ENCODE measurements around the gene SSBP4.
"Not testable (repeated sequence)": the region's sequence is repeated elsewhere in the genome, so short reads cannot be mapped to it uniquely, and the experiment has no call there.

SSBP4 gene

GRCh38 chr19:18377026-18377425, 42.2 kb upstream of the SSBP4 start:
- H2AFZ ChIP-seq (ENCODE audit: low read depth, low read length, severe bottlenecking) = no peak overlapping the region
- H3K9ac ChIP-seq (ENCODE audit: low read length) = no peak overlapping the region
- H3K79me2 ChIP-seq (ENCODE audit: insufficient read depth, low read length) = no peaks in the 10 kb centered on the region
- H3K4me2 ChIP-seq (ENCODE audit: low read depth, low read length, poor library complexity, severe bottlenecking) = no peak overlapping the region
- no peaks in the 10 kb centered on the region for H3K27me3 ChIP-seq (ENCODE audit: low read length)
- H3K27ac ChIP-seq (ENCODE audit: low read depth, low read length) = no peak overlapping the region
- no peaks in the 10 kb centered on the region for H3K9me3 ChIP-seq (ENCODE audit: insufficient read depth, low read length)
- H3K4me3 ChIP-seq (ENCODE audit: insufficient read depth, low read length, poor library complexity, severe bottlenecking) = no peak overlapping the region
- H3F3A ChIP-seq (ENCODE audit: insufficient read depth) = no peaks in the 10 kb centered on the region
- no peaks in the 10 kb centered on the region for H3K9me2 ChIP-seq (replicated peaks; ENCODE audit: insufficient read depth, low read length)
- H3K36me3 ChIP-seq (ENCODE audit: low read length) = no peaks in the 10 kb centered on the region
- TF ChIP-seq CTCF (IDR thresholded peaks at IDR 0.05; ENCODE audit: insufficient read depth, low read length, poor library complexity, severe bottlenecking) (no peak), EZH2phosphoT487 (conservative IDR thresholded peaks at IDR 0.05; ENCODE audit: low read length) (no peak)
- no peaks in the 10 kb centered on the region for H4K20me1 ChIP-seq (ENCODE audit: low read depth, low read length)

GRCh38 chr19:18379803-18380747, 39.1 kb upstream of the SSBP4 start:
- no peak overlapping the region for H3K9ac ChIP-seq (ENCODE audit: low read length)
- no peaks in the 10 kb centered on the region for H3K36me3 ChIP-seq (ENCODE audit: low read length)
- H4K20me1 ChIP-seq (ENCODE audit: low read depth, low read length) = no peaks in the 10 kb centered on the region
- H3K79me2 ChIP-seq (ENCODE audit: insufficient read depth, low read length) = no peaks in the 10 kb centered on the region
- no peaks in the 10 kb centered on the region for H3F3A ChIP-seq (ENCODE audit: insufficient read depth)
- no peak overlapping the region for H2AFZ ChIP-seq (ENCODE audit: low read depth, low read length, severe bottlenecking)
- H3K27ac ChIP-seq (ENCODE audit: low read depth, low read length) = no peak overlapping the region
- no peaks in the 10 kb centered on the region for H3K9me2 ChIP-seq (replicated peaks; ENCODE audit: insufficient read depth, low read length)
- no peaks in the 10 kb centered on the region for H3K9me3 ChIP-seq (ENCODE audit: insufficient read depth, low read length)
- TF ChIP-seq EZH2phosphoT487 (conservative IDR thresholded peaks at IDR 0.05; ENCODE audit: low read length) = no peak
- TF ChIP-seq CTCF (IDR thresholded peaks at IDR 0.05; ENCODE audit: insufficient read depth, low read length, poor library complexity, severe bottlenecking) = no peak
- no peak overlapping the region for H3K4me2 ChIP-seq (ENCODE audit: low read depth, low read length, poor library complexity, severe bottlenecking)
- H3K4me3 ChIP-seq (ENCODE audit: insufficient read depth, low read length, poor library complexity, severe bottlenecking) = no peak overlapping the region
- H3K27me3 ChIP-seq (ENCODE audit: low read length) = no peaks in the 10 kb centered on the region

- no peak overlapping the region for H3K4me2 ChIP-seq (ENCODE audit: low read depth, low read length, poor library complexity, severe bottlenecking)
- H3K9me3 ChIP-seq (ENCODE audit: insufficient read depth, low read length) = no peaks in the 10 kb centered on the region
- H3F3A ChIP-seq (ENCODE audit: insufficient read depth) = no peaks in the 10 kb centered on the region
- no peaks in the 10 kb centered on the region for H3K9me2 ChIP-seq (replicated peaks; ENCODE audit: insufficient read depth, low read length)
- H3K27me3 ChIP-seq (ENCODE audit: low read length) = no peaks in the 10 kb centered on the region
- H4K20me1 ChIP-seq (ENCODE audit: low read depth, low read length) = no peaks in the 10 kb centered on the region
- H2AFZ ChIP-seq (ENCODE audit: low read depth, low read length, severe bottlenecking) = no peak overlapping the region
- TF ChIP-seq EZH2phosphoT487 (conservative IDR thresholded peaks at IDR 0.05; ENCODE audit: low read length) (no peak), CTCF (IDR thresholded peaks at IDR 0.05; ENCODE audit: insufficient read depth, low read length, poor library complexity, severe bottlenecking) (no peak)
- H3K79me2 ChIP-seq (ENCODE audit: insufficient read depth, low read length) = no peaks in the 10 kb centered on the region
- H3K9ac ChIP-seq (ENCODE audit: low read length) = no peak overlapping the region
- H3K27ac ChIP-seq (ENCODE audit: low read depth, low read length) = no peak overlapping the region
- H3K36me3 ChIP-seq (ENCODE audit: low read length) = no peaks in the 10 kb centered on the region
- no peak overlapping the region for H3K4me3 ChIP-seq (ENCODE audit: insufficient read depth, low read length, poor library complexity, severe bottlenecking)
Measured at GRCh38 chr19:18380843-18381242, 38.4 kb upstream of the SSBP4 start.

GRCh38 chr19:18383622-18384021, 35.6 kb upstream of the SSBP4 start:
- H4K20me1 ChIP-seq (ENCODE audit: low read depth, low read length); H3K27ac ChIP-seq (ENCODE audit: low read depth, low read length); H3K9me2 ChIP-seq (replicated peaks; ENCODE audit: insufficient read depth, low read length); H3K9ac ChIP-seq (ENCODE audit: low read length); H3K27me3 ChIP-seq (ENCODE audit: low read length); H3K4me3 ChIP-seq (ENCODE audit: insufficient read depth, low read length, poor library complexity, severe bottlenecking); H3F3A ChIP-seq (ENCODE audit: insufficient read depth); H2AFZ ChIP-seq (ENCODE audit: low read depth, low read length, severe bottlenecking); H3K79me2 ChIP-seq (ENCODE audit: insufficient read depth, low read length); H3K36me3 ChIP-seq (ENCODE audit: low read length); H3K9me3 ChIP-seq (ENCODE audit: insufficient read depth, low read length); H3K4me2 ChIP-seq (ENCODE audit: low read depth, low read length, poor library complexity, severe bottlenecking): not testable (repeated sequence)

Data from SU-DHL-6 (cell line).